Esophagus squamous epithelium (tissue), 5 donors: ENCODE results near the gene FAM111A. TPM values are rescaled to one million over a fixed set of nuclear protein-coding genes. Genes with fewer than 3 reads are reported as not detected.

Experiments
- DNase-seq: peaks from one replicate; lab custom pipeline; 2025; lab: John Stamatoyannopoulos, UW
- H3K27ac ChIP-seq, 4 donors: fragments of 200-600 bp; sonication (generic); one replicate each; pipeline ENCODE4 v1.5.1; 2016 to 2019; ENCODE audit warnings: mild to moderate bottlenecking in 1 of 4
- H3K27me3 ChIP-seq, 4 donors: fragments of 200-600 bp; sonication (generic); 1 replicate in 3 of 4; 2 replicates in 1 of 4; pipeline versions ENCODE4 v1.5.1 to v1.6.0; 2017 to 2021; ENCODE audit warnings: antibody characterized with exemption in 1 of 4
- H3K36me3 ChIP-seq, 3 donors: fragments of 200-600 bp; sonication (generic); one replicate each; pipeline ENCODE4 v1.5.1; 2016 to 2019
- H3K4me1 ChIP-seq, 3 donors: fragments of 200-600 bp; sonication (generic); one replicate each; pipeline ENCODE4 v1.5.1; 2017 to 2019
- H3K4me3 ChIP-seq, 4 donors: fragments of 200-600 bp; sonication (generic); 1 replicate in 3 of 4; 2 replicates in 1 of 4; pipeline ENCODE4 v1.5.1; 2016 to 2019; ENCODE audit warnings: mild to moderate bottlenecking in 2 of 4, moderate library complexity in 1 of 4
- H3K9me3 ChIP-seq, 3 donors: fragments of 200-600 bp; sonication (generic); one replicate each; pipeline ENCODE4 v1.5.1; 2016 to 2019
- POLR2A ChIP-seq, 4 donors: fragments of 450-650 bp; IDR thresholded peaks; one replicate each; pipeline ENCODE4 v1.6.1; 2017; ENCODE audit warnings: antibody characterized with exemption in 4 of 4, mild to moderate bottlenecking in 4 of 4, moderate library complexity in 3 of 4
- WGBS, 2 donors: methylation state at CpG; one replicate each; pipeline ENCODE4 v1.1.5; 2018; 5-methylcytosine and 5-hydroxymethylcytosine counted together
- intact Hi-C: fragments of 100-400 bp; cut with DNase I; formaldehyde crosslinking; loops from one replicate; pipeline ENCODE4 v1.15.0; 2022
- total RNA-seq, 4 donors: library from RNA; depleted of rRNA; stranded (reverse); fragments of >200 nt; gene quantifications; one replicate each; pipeline ENCODE4 v1.1.0, GENCODE V29; 2016
- TF ChIP-seq, protein P1 (sequence below), 6 experiments: fragments of 450-650 bp in 4 of 6; fragments of 200-600 bp in 2 of 6; sonication (generic) in 2 of 6; IDR thresholded peaks; one replicate each; pipeline ENCODE4 v1.5.1; 2016 to 2019; ENCODE audit warnings: antibody characterized with exemption in 6 of 6, mild to moderate bottlenecking in 4 of 6, moderate library complexity in 4 of 6
- donor health status: DM: yes; HTN: yes; CAD: no.

Gene FAM111A
- total RNA-seq, 4 donors from 2014 or later, result 15.0 to 23.3 (median 16.7) TPM

DNA sequence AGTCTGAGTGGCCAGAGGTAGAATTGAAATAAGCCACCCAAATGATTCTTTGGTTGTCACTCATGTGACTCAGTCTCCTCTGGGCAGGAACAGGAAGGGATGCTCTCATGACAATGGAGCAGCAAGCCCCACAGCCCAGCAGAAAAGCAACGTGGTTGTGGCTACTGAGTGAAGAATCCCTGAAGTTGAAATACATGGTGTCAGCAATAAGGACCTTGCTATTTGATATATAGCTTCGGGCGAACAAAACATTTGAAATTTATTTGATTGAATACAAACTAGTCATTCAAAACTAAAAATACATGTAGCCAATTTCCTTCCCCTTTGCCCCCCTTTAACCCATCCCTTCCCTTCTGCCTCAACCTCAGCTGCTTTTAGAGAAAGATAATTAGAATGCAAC lies 14.8 kb downstream of the FAM111A start:
- no peak for TF ChIP-seq POLR2A (IDR thresholded peaks at IDR 0.05)
- DNase-seq, result no peak
- Histone ChIP-seq H3K9me3 (no peaks in the 10 kb centered on the region), H3K4me3 (no peak overlapping the region), H3K27ac (no peak overlapping the region), H3K27me3 (peaks cover 0 to 16% (median 0%) of the 10 kb centered on the region in 4 donors), H3K36me3 (peaks cover 0 to 8% (median 0%) of the 10 kb centered on the region in 3 donors), H3K4me1 (peaks cover 0 to 5% (median 0%) of the 10 kb centered on the region in 3 donors)
- WGBS, 2 donors, result 59 to 63% methylated on average over 3 of the region's 3 CpGs
- intact Hi-C loops, result loop anchor here (10.0 kb wide), 1 partner anchor 47 kb away; no protein-coding TSS in a partner anchor

DNA sequence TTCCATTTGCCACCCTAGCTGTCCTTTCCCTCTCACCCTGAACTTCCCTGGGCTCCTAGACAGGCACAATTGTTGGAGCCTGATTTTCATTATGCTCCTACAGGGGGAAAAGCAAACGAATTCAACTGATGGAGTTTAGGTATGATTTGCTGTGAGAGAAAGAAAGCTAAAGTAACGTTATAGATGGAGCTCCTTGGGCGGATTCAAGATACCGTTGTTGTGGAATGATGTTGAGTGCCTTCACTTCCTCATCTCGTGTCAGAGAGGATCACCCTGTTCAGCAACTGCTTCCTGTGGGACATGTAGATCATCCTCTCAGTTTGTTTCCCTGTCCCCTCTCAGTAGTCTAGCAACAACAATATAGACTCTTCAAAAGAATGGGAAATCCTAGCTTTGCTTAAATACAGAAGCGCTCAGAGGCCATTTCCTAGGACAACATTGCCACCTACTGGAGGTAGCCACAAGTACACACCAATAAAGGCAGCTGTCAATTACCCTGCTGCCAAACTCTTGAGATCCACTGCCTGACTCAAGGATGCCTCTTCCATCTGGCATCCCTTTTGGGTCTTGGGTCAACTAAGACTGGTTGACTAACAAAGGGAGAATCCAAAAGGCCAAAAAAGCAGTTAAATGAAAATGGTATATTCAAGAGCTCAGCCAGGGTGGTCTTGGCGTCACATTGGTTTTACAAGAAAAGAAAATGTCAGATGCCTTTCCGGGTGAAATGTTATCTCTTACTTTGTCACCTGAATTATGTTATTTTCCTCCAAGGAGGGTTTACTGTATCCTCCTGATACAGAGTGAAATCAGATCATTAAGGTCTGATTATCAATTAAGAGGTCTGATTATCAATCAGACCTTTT lies 15.8 kb downstream of the FAM111A start:
- H3K4me3 ChIP-seq, result no peak overlapping the region
- 39 to 41% methylated on average over 8 of the region's 8 CpGs for WGBS, 2 donors
- H3K4me1 ChIP-seq, result peaks cover 0 to 5% (median 0%) of the 10 kb centered on the region in 3 donors
- no peak overlapping the region for H3K27ac ChIP-seq
- DNase-seq, result no peak
- peaks cover 0 to 16% (median 0%) of the 10 kb centered on the region in 4 donors for H3K27me3 ChIP-seq
- TF ChIP-seq POLR2A (IDR thresholded peaks at IDR 0.05), result no peak
- TF ChIP-seq, protein P1, sequence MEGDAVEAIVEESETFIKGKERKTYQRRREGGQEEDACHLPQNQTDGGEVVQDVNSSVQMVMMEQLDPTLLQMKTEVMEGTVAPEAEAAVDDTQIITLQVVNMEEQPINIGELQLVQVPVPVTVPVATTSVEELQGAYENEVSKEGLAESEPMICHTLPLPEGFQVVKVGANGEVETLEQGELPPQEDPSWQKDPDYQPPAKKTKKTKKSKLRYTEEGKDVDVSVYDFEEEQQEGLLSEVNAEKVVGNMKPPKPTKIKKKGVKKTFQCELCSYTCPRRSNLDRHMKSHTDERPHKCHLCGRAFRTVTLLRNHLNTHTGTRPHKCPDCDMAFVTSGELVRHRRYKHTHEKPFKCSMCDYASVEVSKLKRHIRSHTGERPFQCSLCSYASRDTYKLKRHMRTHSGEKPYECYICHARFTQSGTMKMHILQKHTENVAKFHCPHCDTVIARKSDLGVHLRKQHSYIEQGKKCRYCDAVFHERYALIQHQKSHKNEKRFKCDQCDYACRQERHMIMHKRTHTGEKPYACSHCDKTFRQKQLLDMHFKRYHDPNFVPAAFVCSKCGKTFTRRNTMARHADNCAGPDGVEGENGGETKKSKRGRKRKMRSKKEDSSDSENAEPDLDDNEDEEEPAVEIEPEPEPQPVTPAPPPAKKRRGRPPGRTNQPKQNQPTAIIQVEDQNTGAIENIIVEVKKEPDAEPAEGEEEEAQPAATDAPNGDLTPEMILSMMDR (IDR thresholded peaks at IDR 0.05), result peak; percentile 71 to 84 (median 78)
- intact Hi-C loops, result loop anchor here (10.0 kb wide), 1 partner anchor 46 kb away; no protein-coding TSS in a partner anchor
- H3K36me3 ChIP-seq, result no peaks in the 10 kb centered on the region
- no peaks in the 10 kb centered on the region for H3K9me3 ChIP-seq

DNA sequence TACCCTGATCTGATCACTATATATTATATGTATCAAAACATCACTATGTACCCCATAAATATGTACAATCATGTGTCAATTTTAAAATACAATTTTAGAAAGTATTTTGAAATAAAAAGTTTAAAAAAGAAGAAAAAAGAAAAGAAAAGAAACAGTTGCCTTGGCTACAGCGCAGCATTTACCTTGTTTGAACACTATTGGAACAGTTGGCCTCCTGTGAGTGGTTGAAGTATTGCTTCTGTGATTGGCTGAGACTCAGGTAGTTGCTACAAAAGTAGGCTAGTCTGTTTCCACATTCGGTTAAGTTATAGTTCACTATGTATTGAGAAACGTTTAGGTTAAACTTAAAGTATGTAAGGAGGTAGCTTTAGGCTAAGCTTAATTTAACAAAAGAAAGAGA lies 21.4 kb downstream of the FAM111A start:
- H3K9me3 ChIP-seq, result no peaks in the 10 kb centered on the region
- peaks cover 0 to 26% (median 0%) of the 10 kb centered on the region in 4 donors for H3K27me3 ChIP-seq
- no peak overlapping the region for H3K27ac ChIP-seq
- H3K36me3 ChIP-seq, result no peaks in the 10 kb centered on the region
- H3K4me1 ChIP-seq, result no peaks in the 10 kb centered on the region
- intact Hi-C loops, result no loop called here
- no peak overlapping the region for H3K4me3 ChIP-seq
- DNase-seq, result no peak
- WGBS, 2 donors, result 49 to 72% methylated on average over 3 of the region's 3 CpGs
- TF ChIP-seq POLR2A (IDR thresholded peaks at IDR 0.05), result no peak
- TF ChIP-seq, protein P1 (IDR thresholded peaks at IDR 0.05), result no peak

DNA sequence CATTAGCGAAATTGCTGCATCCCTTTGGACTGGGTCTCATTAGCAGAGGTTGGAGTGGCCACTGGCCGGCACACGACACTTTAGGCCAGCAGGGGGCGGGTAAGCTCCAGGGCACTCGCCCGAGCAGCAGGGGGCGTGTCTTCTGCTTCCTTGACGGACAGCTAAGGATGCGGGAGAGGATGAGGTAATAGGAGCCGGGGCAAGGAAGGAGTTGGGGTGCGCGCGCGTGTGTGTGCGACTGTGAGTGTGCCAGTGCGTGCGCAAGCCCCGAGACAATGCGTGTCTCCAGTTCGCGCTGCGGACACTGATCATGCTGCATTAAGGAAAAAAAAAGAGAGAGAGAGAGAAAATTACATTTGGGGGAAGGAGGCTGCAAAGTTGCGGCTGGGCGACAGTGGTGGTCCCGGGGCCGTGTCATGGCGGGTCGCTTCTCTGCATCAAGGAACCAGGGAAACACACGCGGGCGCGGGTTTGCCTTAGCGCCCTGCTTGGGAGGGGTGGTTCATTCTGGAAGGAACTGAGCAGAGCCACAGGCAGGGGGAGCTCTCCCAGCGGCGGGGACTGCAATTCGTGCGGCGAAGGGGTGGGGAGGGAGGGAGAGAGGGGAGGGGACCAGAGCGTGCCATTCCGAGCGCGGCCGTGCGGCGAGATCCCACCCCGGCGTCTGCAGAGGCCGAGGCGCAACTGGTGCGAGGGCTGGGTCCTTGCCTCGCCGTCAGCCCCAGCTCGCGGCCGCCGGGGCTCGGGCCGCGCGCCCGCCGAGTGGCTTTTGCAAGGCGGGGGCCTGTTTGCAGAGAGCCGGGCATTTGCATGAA lies 29.1 kb downstream of the FAM111A start, which contains the start of gene DTX4:
TSS of gene DTX4 (plus strand) at position 625 of the 815 bp plus-strand sequence. CDS start 464 bp downstream, outside the sequence.
- Histone ChIP-seq H3K36me3 (no peaks in the 10 kb centered on the region), H3K4me3 (peak within 1 kb of the TSS; percentile 56 to 90 (median 68)), H3K27ac (peak within 1 kb of the TSS; percentile 49 to 89 (median 79)), H3K9me3 (no peaks in the 10 kb centered on the region), H3K27me3 (peaks cover 0 to 13% (median 0%) of the 10 kb centered on the region in 4 donors), H3K4me1 (peaks cover 19 to 43% (median 26%) of the 10 kb centered on the region in 3 donors)
- TF ChIP-seq, protein P1 (IDR thresholded peaks at IDR 0.05), result peak; percentile 75 to 98 (median 95)
- peak in 2 of 4 donors; percentile 5 to 9 for TF ChIP-seq POLR2A (IDR thresholded peaks at IDR 0.05)
- 0 to 1% methylated on average over 24 to 46 of the region's 64 CpGs for whole genome bisulfite sequencing, 2 donors
- peak; percentile 67 for DNase-seq
- intact Hi-C loops, result loop anchor here (5.0 kb wide), 1 partner anchor 36 kb away; no protein-coding TSS in a partner anchor
